GM18502 (cell line): ENCODE measurements around the gene GLCCI1.
A peak's percentile ranks its signal among the peaks of the same experiment; 100 is the strongest.
"Not testable (repeated sequence)": the region's sequence is repeated elsewhere in the genome, so short reads cannot be mapped to it uniquely, and the experiment has no call there.

Source experiments
- ATAC-seq: cut with Tn5 transposase; IDR thresholded peaks from one replicate; pipeline ENCODE4 v1.9.1; 2021; ENCODE audit warnings: mild to moderate bottlenecking; ENCODE audit not compliant: unreplicated experiment, poor library complexity

Gene GLCCI1

GRCh38 chr7:8084836-8085235 is 116.2 kb downstream of the GLCCI1 start:
- no peak for ATAC-seq

DNA sequence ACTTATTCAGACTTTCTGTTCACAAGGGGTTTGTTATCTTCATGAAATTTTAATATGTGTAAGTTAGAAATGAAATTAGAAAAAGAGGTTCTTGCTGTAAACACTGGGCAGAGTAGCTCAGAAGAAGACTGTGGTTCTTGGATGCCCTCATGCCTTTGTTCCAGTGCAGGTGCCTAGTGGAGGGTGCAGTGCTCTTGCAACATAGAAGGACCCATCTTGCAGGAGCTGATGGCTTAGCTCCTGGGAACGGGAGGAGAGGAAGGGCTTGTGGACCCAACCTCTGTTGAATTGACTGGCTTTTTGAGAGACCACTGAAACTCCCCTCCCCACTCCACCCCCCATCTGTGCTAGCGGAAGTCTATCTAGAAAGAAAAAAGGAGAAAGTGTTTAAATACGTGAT is 116.8 kb downstream of the GLCCI1 start:
- ATAC-seq, result no peak

- ATAC-seq, result no peak
These were observed 117.6 kb downstream of the GLCCI1 start for GRCh38 chr7:8086239-8086638.

DNA sequence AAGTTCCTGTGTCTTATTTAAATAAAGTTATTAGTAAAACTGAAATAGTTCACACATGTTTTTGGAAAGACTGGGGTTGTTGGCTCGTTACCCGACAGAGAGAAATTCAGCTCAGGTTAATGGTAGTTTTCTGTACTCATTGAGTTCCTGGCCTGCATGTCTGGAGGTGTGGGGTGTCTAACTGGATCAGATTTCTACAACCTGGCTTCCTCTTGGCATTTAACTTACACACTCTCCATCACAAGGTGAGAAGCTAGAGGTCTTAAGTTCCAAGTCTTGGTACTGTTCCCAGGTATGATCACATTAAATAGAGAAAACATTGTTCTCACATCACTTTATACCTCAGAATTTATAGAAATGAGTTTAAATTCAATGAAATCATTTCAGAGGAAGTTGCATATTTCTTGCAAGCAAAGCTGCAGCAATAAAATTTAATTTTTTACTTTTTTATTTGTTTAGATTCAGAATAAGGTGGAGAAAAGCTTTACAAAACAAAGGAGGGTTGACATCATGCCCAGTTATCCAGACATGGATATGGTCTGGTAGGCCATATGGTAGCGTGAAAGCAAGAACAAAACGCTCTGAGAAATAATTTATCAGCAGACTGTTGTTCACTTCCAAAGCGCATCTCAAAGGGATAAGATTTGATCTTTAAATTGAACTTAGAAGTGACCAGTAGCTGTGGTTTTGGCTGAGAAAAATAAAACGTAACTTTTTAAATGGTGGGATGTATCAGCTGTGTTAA is 120.6 kb downstream of the GLCCI1 start:
- ATAC-seq, result no peak

GRCh38 chr7:8092140-8092539 is 123.5 kb downstream of the GLCCI1 start:
- ATAC-seq, result no peak

DNA sequence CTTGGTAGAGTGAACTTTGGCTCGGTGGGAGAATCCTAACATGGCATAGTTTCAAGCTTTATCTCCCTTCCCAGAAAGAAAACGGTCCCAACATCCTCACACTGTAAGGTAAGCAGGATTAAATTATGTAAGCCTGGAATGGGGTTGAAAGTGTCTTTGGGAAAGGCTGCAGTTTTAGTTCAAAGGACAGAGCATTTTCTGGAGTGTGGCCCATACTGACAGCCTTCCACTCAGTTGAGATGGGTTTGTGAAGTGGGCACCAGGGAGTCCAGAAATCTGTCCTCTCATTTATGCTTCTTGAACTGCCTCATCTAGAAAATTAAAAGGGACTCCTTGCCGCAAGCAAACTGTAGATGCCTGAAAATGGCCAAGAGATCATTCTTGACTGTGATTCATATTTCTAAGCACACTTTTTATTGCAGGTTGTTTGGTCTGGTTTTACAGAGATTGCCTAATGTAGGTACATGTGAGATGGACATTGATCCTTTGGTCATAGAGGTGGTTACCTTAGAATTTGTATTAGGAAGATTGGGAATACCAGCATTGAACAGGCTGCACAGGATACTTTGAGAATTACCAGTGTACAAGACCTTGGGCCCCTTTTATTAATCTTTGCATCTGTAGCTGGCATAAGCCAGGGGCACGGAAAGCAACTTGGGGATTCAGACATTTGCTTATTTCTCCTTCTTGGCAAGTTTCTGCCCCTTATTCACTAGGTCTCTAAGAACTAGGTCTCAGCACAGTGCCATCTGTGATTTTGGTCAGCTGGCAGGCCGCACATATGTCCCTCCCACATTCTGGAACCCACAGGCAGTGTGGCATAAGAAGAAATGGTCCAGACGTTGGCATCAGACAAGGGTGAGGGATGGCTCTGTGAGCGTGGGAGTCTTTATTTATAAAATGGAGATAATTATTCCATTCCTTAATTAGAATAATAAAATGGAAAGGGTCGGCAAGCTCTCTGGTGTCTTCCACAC is 125.9 kb downstream of the GLCCI1 start:
- no peak for ATAC-seq

GRCh38 chr7:8101292-8101691 is 132.7 kb downstream of the GLCCI1 start:
- not testable (repeated sequence) for ATAC-seq

DNA sequence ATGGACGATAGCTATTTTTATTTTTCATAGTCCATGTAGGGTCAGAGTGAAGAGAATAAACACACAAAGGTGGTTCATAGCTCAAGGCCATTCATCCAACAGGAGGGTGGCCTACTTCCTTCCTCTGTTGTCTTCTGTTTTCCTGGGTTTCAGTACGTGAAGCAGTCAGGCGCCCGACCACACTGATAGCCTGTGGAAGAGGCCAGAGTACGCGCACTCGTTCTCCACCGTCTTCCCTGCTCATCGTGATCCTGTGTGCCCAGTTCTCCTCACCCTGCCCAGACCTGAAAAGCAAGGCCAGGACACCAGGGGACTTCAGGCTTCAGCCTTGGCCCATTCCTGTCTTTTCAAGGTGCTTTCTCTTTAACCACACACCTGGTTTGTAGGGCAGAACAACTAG is 134.7 kb downstream of the GLCCI1 start:
- ATAC-seq, result no peak

DNA sequence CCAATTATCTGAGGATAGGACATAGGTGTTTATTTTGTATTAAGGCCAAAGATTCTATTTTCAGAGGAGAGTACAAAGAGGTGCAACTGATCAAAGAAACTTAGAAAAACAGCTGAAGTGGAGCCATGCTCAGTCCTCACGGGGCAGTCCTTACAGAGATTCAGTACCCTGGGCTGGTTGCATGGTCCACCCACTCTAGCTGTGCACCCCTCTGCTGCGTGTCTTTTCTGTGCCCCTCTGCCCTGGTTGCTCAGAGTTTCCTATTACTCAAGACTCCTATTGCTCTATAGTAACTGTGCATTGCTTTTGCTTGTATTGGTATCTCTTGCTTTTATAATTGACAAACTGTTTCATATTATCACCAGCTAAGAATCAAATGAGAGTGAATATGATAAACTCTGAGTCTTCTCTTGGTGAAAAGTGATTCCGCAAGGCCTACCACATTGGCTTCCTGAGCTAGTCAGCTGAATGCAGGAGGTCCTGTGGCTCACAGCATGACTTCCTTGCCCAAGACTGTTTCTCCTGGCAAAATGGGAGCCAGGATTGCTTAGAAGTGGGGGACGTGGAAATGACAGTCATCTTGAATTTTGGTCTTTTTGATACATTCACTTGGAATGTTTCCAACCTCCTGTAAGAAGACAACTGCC is 137.0 kb downstream of the GLCCI1 start:
- no peak for ATAC-seq

DNA sequence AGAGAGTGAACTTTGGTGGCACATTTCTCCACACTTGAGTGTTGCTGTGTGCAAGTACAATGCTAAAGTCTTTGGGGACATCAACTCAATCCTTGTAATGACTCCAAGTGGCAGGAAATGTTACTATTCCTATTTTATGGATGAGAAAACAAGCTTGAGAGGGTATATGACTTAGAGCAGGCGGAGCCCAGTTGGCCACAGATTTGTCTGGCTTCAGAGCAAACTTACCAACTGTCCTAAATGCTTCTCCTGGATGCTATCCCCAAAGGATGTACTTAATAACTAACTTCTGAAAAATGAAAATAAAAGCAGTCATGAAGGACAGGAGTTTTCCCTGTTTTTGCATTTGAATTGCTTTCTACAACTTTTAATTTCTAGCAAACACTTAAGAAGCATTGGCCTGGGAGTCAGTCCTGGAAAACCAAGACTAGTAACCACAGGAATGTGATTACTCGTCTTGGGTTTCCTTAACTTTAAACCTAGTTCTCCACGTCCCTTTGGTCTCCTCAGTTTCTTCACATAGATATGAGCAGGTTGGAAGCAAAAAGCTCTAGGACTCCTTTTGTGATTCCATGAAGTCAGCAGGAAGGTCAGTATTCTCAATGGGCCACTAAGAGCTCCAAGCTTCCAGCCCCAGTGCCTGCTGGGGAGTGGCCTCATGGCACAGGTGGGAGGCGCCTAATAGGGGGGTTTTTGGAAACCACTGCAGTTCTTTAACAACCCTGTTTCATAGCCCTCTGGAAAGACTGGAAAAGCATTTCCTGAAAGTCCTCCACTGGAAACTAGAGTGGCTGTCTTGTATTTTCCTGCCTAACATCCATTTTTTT is 140.8 kb downstream of the GLCCI1 start:
- ATAC-seq, result no peak

GRCh38 chr7:8111282-8111960 is 142.8 kb downstream of the GLCCI1 start:
- ATAC-seq, result no peak

- ATAC-seq, result no peak
These were observed 144.1 kb downstream of the GLCCI1 start for GRCh38 chr7:8112685-8113084.

DNA sequence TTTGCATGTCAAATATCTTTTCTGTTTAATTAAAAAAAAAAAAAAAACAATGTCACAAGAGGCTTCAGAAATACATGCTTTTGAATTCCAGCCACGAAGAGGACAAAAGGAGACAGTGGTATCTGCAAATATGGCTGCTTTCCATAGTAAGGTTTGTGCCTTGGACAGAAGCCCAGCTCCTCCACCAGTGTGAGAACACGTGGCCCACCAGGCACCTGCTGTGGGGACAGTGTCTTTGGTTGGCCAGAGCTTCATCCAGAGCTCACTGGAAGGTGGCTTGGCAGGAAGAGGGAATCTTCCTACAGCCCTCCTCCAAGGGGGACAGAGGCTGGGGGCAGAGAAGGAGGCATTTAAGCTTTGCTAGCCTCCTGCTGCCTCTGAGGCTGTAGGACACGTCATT is 144.6 kb downstream of the GLCCI1 start:
- ATAC-seq, result no peak

DNA sequence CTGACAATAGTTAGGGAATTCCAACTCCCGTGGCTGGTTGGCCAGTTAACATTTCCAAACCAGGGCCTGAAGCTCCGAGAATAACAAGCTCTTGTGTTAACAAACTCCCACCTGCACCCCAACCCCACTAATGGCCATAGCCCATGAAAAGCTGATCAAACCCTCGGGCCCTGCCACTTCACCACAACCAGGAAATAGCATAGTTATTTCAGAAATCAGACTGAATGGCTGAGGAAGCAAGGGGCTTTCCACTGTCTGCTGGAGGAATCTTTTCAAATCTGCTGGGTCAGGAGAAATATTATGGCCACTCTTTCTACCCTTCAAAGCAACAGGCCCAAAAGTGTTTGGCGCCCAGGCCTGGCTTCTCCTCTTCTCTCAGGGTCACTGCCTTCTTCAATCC is 145.6 kb downstream of the GLCCI1 start:
- ATAC-seq, result peak; percentile 33

DNA sequence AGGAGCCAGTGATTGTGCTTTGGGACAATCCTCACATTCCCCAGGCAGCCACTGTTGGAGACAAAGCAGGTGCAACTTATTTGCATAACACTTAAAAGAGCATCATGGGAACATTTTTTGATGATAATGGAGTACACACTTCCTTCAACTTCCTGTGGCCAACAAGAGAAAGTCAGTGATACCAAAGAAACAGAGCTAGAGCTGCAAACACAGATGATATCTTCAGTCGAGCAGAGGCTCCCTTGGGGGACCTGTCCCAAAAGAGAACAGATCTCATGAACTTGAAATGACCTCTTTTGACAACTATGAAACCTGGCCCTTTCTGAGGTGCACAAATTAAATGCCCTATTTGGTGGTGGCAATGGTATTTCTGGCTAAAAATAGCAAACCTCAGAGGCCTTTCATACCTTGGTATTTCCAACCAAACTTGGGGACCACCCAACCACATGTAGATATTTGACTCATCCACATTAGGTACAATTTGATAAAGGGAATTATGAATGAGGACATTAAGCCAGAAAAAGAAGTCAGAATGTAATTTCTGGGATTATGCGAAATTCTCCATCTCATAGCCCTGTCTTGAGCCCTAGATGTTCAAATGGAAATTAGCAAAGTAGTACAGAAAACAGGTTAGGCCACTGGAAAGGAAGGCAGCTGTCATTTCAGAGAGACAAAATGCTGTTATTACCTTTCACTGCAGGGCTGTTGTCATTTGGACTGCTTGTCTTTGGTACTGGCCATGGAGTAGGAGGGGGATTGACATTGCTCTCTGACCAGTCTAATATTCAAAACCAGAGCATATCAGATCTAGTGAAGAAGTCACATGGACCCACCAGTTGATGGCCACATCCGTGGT is 147.2 kb downstream of the GLCCI1 start:
- peak; percentile 95 for ATAC-seq

- ATAC-seq, result peak; percentile 22
These were observed 148.6 kb downstream of the GLCCI1 start for GRCh38 chr7:8117195-8117594.

- ATAC-seq, result no peak
These were observed 150.7 kb downstream of the GLCCI1 start for GRCh38 chr7:8119262-8119661.

- no peak for ATAC-seq
These were observed 151.9 kb downstream of the GLCCI1 start for GRCh38 chr7:8120390-8121058.
